GM21619 (cell line): ENCODE results near the gene TGFA.

ENCODE experiments used
- ATAC-seq: cut with Tn5 transposase; IDR thresholded peaks from one replicate; pipeline ENCODE4 v1.9.1; 2021; ENCODE audit not compliant: unreplicated experiment

The TGFA gene

DNA sequence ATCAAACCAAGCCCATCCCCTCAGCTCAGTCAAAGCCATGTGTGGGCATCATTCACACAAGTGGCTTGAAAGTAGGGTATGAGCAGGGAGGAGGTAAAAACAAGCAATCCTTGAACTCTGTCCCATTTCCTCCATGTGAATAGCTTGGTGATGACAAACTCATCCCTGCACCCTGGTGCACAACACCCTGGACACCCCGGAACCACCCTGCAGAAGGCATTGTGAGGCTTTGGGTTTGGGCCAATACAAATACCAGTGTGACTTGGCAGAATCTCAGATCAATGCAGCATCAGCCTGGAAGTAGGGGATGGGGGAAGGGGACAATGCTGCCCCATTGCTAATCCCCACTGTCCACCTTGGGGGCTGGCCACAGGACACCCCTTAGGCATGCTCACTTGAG lies 28.6 kb downstream of the TGFA start:
- no peak for ATAC-seq

- ATAC-seq, result no peak
These were observed 29.3 kb downstream of the TGFA start for GRCh38 chr2:70523996-70524965.

GRCh38 chr2:70523672-70523995 lies 30.0 kb downstream of the TGFA start:
- ATAC-seq, result no peak

GRCh38 chr2:70522627-70523026 lies 31.0 kb downstream of the TGFA start:
- ATAC-seq, result no peak

- ATAC-seq, result no peak
These were observed 32.8 kb downstream of the TGFA start for GRCh38 chr2:70520825-70521224.

- ATAC-seq, result no peak
These were observed 34.2 kb downstream of the TGFA start for GRCh38 chr2:70519453-70519852.

GRCh38 chr2:70518557-70518956 lies 35.1 kb downstream of the TGFA start:
- ATAC-seq, result no peak

DNA sequence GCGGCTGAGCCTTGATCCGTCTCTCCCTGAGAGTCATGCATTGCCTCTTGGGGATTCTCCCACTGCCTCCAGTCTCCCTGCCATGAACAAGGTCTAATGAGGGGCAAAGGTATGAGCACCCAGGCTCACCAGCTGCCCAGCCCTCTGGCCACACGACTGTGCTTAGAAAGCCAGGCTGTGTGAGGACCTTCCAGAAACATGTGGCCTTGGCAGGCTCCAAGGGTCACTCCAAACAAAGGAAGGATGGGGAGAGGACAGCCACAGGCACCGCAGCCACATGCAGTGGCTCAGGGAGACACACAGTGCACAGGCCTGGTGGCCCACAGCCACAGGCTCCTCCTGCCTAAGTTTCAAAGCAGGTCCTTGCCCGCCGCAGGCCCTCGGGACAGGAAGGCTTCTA lies 35.8 kb downstream of the TGFA start:
- ATAC-seq, result no peak

DNA sequence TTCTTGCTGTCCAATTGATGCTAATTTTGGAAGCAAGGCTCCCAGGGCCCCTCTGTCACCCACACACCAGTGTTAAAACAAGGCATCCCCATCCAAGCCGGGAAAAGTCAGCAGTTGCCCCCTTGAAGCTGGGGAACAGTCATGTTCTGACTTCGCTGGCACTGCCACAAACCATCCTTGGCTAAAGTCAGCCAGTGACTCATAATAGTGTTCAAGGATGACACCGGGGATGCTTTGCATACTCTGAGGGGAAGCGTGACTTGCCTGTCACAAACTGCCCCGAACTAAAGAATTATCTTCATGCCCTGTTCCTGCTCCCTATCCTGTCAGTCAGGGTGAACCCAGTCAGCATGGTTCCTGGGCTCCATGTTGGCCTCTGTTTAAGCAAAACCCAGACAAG lies 37.0 kb downstream of the TGFA start:
- ATAC-seq, result peak; percentile 99

- ATAC-seq, result no peak
These were observed 37.7 kb downstream of the TGFA start for GRCh38 chr2:70515938-70516337.

GRCh38 chr2:70514612-70515055 lies 39.0 kb downstream of the TGFA start:
- no peak for ATAC-seq

DNA sequence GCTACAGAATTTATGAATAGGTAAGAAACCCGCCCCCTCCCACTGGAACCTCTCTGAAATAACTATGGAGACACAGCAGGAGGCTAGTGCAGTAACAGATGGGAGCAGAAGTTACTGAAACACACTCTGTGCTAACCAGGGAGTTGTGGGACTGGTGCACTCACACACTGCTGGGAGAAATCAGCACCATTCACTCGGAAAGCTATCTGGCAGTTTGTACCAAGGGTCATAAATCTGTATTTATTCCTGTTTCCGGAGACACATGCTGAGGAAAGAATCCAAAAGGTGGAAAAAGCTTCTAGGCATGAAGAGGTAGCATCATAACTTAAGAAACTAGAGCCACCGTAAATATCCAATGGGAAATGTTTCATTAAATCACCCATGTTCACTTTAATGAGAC lies 39.9 kb downstream of the TGFA start:
- no peak for ATAC-seq

- ATAC-seq, result no peak
These were observed 41.5 kb downstream of the TGFA start for GRCh38 chr2:70511971-70512729.

DNA sequence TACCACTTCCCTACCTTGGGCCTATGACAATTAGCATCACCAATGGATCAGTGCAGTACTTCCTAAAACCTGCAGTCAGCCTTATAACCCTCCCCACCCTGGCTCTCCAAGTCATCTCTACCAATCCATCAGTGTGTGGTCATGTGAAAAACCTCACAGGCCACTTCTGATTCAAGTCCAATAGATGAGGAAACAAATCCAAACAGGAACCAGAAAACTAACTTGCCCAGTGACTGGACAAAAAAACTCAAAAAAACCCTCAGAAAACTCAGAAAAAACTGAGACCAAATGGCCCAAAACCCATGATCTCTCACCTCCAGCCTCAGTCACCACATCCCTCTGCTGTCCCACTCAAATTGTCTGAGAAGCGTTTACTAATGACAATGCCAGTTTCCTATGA lies 43.3 kb downstream of the TGFA start:
- no peak for ATAC-seq

GRCh38 chr2:70509565-70509964 lies 44.1 kb downstream of the TGFA start:
- ATAC-seq, result no peak

GRCh38 chr2:70508711-70509462 lies 44.7 kb downstream of the TGFA start:
- no peak for ATAC-seq

GRCh38 chr2:70505613-70506391 lies 47.8 kb downstream of the TGFA start:
- ATAC-seq, result no peak

GRCh38 chr2:70504750-70505149 lies 48.9 kb downstream of the TGFA start:
- no peak for ATAC-seq

- no peak for ATAC-seq
These were observed 49.7 kb downstream of the TGFA start for GRCh38 chr2:70503896-70504295.

GRCh38 chr2:70501728-70502127 lies 51.9 kb downstream of the TGFA start:
- ATAC-seq, result no peak

DNA sequence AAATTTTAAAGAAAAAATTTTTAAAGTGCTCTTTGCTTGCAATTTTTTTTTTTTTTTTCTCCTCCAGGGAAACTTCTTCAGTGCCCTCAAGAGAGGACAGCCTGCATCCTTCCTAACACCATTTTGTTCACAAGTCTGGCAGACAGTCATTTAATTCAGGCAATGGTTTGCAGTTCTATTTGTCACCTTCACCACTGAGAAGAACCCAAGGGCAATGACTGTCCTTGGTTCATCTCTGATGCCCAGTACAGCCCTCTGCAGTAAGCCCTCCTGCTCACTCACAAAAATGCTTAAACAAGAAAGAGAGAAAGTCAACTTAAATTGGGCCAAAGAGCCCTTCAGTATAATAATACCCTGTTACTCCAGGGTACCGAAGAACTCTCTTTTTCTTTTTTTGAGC lies 52.4 kb downstream of the TGFA start:
- no peak for ATAC-seq
